ENCODE data around the gene TAS1R1. TPM values are rescaled to one million over a fixed set of nuclear protein-coding genes. Genes with fewer than 3 reads are reported as not detected.

The TAS1R1 gene
- polyA plus RNA-seq, 1 donor (not counting 4 experiments of a cell fraction or from before 2014, with no cell fraction given) = not detected

- no peak overlapping the region for H3K27ac ChIP-seq (ENCODE audit: control insufficient read depth, insufficient read depth, low read length)
- no peak for FAIRE-seq
Observed at GRCh38 chr1:6622396-6623152, 67.5 kb downstream of the TAS1R1 start.

GRCh38 chr1:6623269-6623965 lies 68.3 kb downstream of the TAS1R1 start:
- dilution Hi-C loops (cut with MboI; ENCODE audit: extremely low pct_ligation_motif_present, low sequenced_read_pairs) = no loop called here
- FAIRE-seq = no peak
- Histone ChIP-seq H3K36me3 (ENCODE audit: control insufficient read depth in 2 of 2, extremely low read depth in 1 of 2, insufficient read depth in 2 of 2, low read length in 2 of 2) (peaks cover 17 to 21% of the 10 kb centered on the region in 2 experiments), H3K9me1 (ENCODE audit: control insufficient read depth, extremely low read depth, insufficient read depth, low read length) (no peaks in the 10 kb centered on the region), H3K4me1 (ENCODE audit: control insufficient read depth, extremely low read depth, insufficient read depth, low read length) (peaks cover 11% of the 10 kb centered on the region), H3K4me3 (ENCODE audit: control insufficient read depth in 2 of 3, extremely low read depth in 1 of 3, insufficient read depth in 2 of 3, low read depth in 1 of 3, low read length in 3 of 3) (no peak overlapping the region), H3K27me3 (ENCODE audit: control insufficient read depth, extremely low read depth, insufficient read depth, low read length) (no peaks in the 10 kb centered on the region), H3K4me2 (ENCODE audit: control insufficient read depth, extremely low read depth, insufficient read depth, low read depth, low read length) (no peak overlapping the region), H3K9me3 (ENCODE audit: control insufficient read depth, low read depth, low read length) (no peaks in the 10 kb centered on the region), H3K79me2 (ENCODE audit: control insufficient read depth, insufficient read depth, low read length) (peaks cover 34% of the 10 kb centered on the region), H4K20me1 (ENCODE audit: control insufficient read depth, extremely low read depth, insufficient read depth, low read length) (peaks cover 2% of the 10 kb centered on the region), H2AFZ (ENCODE audit: control insufficient read depth, low read length) (no peak overlapping the region), H3K27ac (ENCODE audit: control insufficient read depth, insufficient read depth, low read length) (no peak overlapping the region), H3K9ac (ENCODE audit: control insufficient read depth, extremely low read depth, insufficient read depth, low read length) (no peak overlapping the region)
- DNase-seq (ENCODE audit: low read depth, low spot score) = no peak
- no peak for TF ChIP-seq EZH2 (IDR thresholded peaks at IDR 0.05; ENCODE audit: low read length)

More at GRCh38 chr1:6622396-6623152, 67.5 kb downstream of the TAS1R1 start:
- peaks cover 21 to 25% of the 10 kb centered on the region in 2 experiments for H3K36me3 ChIP-seq (ENCODE audit: control insufficient read depth in 2 of 2, extremely low read depth in 1 of 2, insufficient read depth in 2 of 2, low read length in 2 of 2)
- no peak overlapping the region for H3K9ac ChIP-seq (ENCODE audit: control insufficient read depth, extremely low read depth, insufficient read depth, low read length)
- no peak for TF ChIP-seq CTCF (optimal IDR thresholded peaks at IDR 0.05 in 1 of 3, IDR thresholded peaks at IDR 0.05 in 1 of 3, conservative IDR thresholded peaks at IDR 0.05 in 1 of 3; ENCODE audit: extremely low read depth in 1 of 3, insufficient read depth in 2 of 3, low read length in 3 of 3)
- TF ChIP-seq EZH2 (IDR thresholded peaks at IDR 0.05; ENCODE audit: low read length) = no peak
- peaks cover 34% of the 10 kb centered on the region for H3K79me2 ChIP-seq (ENCODE audit: control insufficient read depth, insufficient read depth, low read length)
- no peak overlapping the region for H2AFZ ChIP-seq (ENCODE audit: control insufficient read depth, low read length)
- no peaks in the 10 kb centered on the region for H3K27me3 ChIP-seq (ENCODE audit: control insufficient read depth, extremely low read depth, insufficient read depth, low read length)
- H3K4me3 ChIP-seq (ENCODE audit: control insufficient read depth in 2 of 3, extremely low read depth in 1 of 3, insufficient read depth in 2 of 3, low read depth in 1 of 3, low read length in 3 of 3) = no peak overlapping the region
- peaks cover 11% of the 10 kb centered on the region for H3K4me1 ChIP-seq (ENCODE audit: control insufficient read depth, extremely low read depth, insufficient read depth, low read length)
- H3K9me3 ChIP-seq (ENCODE audit: control insufficient read depth, low read depth, low read length) = no peaks in the 10 kb centered on the region
- no peak for DNase-seq (ENCODE audit: low read depth, low spot score)
- H4K20me1 ChIP-seq (ENCODE audit: control insufficient read depth, extremely low read depth, insufficient read depth, low read length) = peaks cover 2% of the 10 kb centered on the region
- H3K4me2 ChIP-seq (ENCODE audit: control insufficient read depth, extremely low read depth, insufficient read depth, low read depth, low read length) = no peak overlapping the region
- no peaks in the 10 kb centered on the region for H3K9me1 ChIP-seq (ENCODE audit: control insufficient read depth, extremely low read depth, insufficient read depth, low read length)
- dilution Hi-C loops (cut with MboI; ENCODE audit: extremely low pct_ligation_motif_present, low sequenced_read_pairs) = no loop called here
